Stimulated activated naive CD8-positive, alpha-beta T cell treated with anti-CD3 and anti-CD28 coated beads, Interleukin-15, Interleukin-2, amounts not matched to agents 100 U/mL and 50 U/mL, for 24 hours (primary cell): ENCODE data around the gene PRXL2B.

Experiments
- ATAC-seq: fragments of 150-1000 bp; cut with Tn5 transposase; one replicate; pipeline ENCODE4 v1.10.0; 2021
- DNase-seq: peaks from one replicate; pipeline ENCODE4 v3.0.0; 2021

PRXL2B gene

GRCh38 chr1:2597441-2598328 lies 11.1 kb downstream of the PRXL2B start:
- DNase-seq = no peak

GRCh38 chr1:2598329-2598931 lies 11.9 kb downstream of the PRXL2B start:
- ATAC-seq (no peak), DNase-seq (no peak)

More at GRCh38 chr1:2597441-2598328, 11.1 kb downstream of the PRXL2B start:
- ATAC-seq = no peak

- DNase-seq (no peak), ATAC-seq (no peak)
These were observed 15.2 kb downstream of the PRXL2B start for GRCh38 chr1:2601721-2602303.

- ATAC-seq = no peak
- no peak for DNase-seq
These were observed 15.8 kb downstream of the PRXL2B start for GRCh38 chr1:2602311-2602835.

- ATAC-seq = no peak
These were observed 16.4 kb downstream of the PRXL2B start for GRCh38 chr1:2602866-2603520.

GRCh38 chr1:2603521-2604155 lies 17.1 kb downstream of the PRXL2B start:
- DNase-seq = no peak
- no peak for ATAC-seq

More at GRCh38 chr1:2602866-2603520, 16.4 kb downstream of the PRXL2B start:
- no peak for DNase-seq

GRCh38 chr1:2604156-2604843 lies 17.7 kb downstream of the PRXL2B start:
- peak; percentile 21 for ATAC-seq
- no peak for DNase-seq

GRCh38 chr1:2604844-2605508 lies 18.4 kb downstream of the PRXL2B start:
- DNase-seq (no peak), ATAC-seq (no peak)

GRCh38 chr1:2605509-2606395 lies 19.2 kb downstream of the PRXL2B start:
- DNase-seq (no peak), ATAC-seq (no peak)

GRCh38 chr1:2606396-2606880 lies 19.9 kb downstream of the PRXL2B start:
- ATAC-seq (no peak), DNase-seq (no peak)

GRCh38 chr1:2606881-2607621 lies 20.5 kb downstream of the PRXL2B start:
- ATAC-seq (no peak), DNase-seq (no peak)

GRCh38 chr1:2607641-2608091 lies 21.1 kb downstream of the PRXL2B start:
- ATAC-seq (no peak), DNase-seq (no peak)

GRCh38 chr1:2609319-2610035 lies 22.9 kb downstream of the PRXL2B start:
- ATAC-seq = no peak

GRCh38 chr1:2610036-2610959 lies 23.7 kb downstream of the PRXL2B start:
- ATAC-seq = no peak
- no peak for DNase-seq

More at GRCh38 chr1:2609319-2610035, 22.9 kb downstream of the PRXL2B start:
- no peak for DNase-seq

GRCh38 chr1:2611031-2611501 lies 24.5 kb downstream of the PRXL2B start:
- DNase-seq = peak; percentile 45
- ATAC-seq = peak; percentile 40

- no peak for DNase-seq
- ATAC-seq = no peak
These were observed 25.3 kb downstream of the PRXL2B start for GRCh38 chr1:2611621-2612437.
